Stimulated activated CD4-positive, alpha-beta T cell treated with anti-CD3 and anti-CD28 coated beads, Interleukin-12 subunit alpha, Interleukin-12 subunit beta, amount 100 ng/mL, for 24 hours (primary cell): ENCODE results near the gene KRTAP5-5.
"Not testable (repeated sequence)": the region's sequence is repeated elsewhere in the genome, so short reads cannot be mapped to it uniquely, and the experiment has no call there.

ENCODE experiments used
- DNase-seq, 2 experiments: peaks; one replicate each; pipeline ENCODE4 v3.0.0-alpha.2; 2020; ENCODE audit warnings: low read depth in 2 of 2

Gene KRTAP5-5

GRCh38 chr11:1655168-1656060 is 25.8 kb downstream of the KRTAP5-5 start:
- no peak for DNase-seq

GRCh38 chr11:1656061-1656441 is 26.5 kb downstream of the KRTAP5-5 start:
- no peak for DNase-seq

- no peak for DNase-seq
Observed at GRCh38 chr11:1656670-1657069, 27.1 kb downstream of the KRTAP5-5 start.

GRCh38 chr11:1659506-1659905 is 29.9 kb downstream of the KRTAP5-5 start:
- no peak for DNase-seq

- DNase-seq: no peak
Observed at GRCh38 chr11:1660111-1660867, 30.7 kb downstream of the KRTAP5-5 start.

- not testable (repeated sequence) for DNase-seq
Observed at GRCh38 chr11:1661454-1662269, 32.1 kb downstream of the KRTAP5-5 start.

GRCh38 chr11:1662699-1663283 is 33.2 kb downstream of the KRTAP5-5 start:
- not testable (repeated sequence) for DNase-seq

- DNase-seq: no peak
Observed at GRCh38 chr11:1665313-1665712, 35.7 kb downstream of the KRTAP5-5 start.

- DNase-seq: no peak
Observed at GRCh38 chr11:1667121-1667850, 37.7 kb downstream of the KRTAP5-5 start.

- DNase-seq: no peak
Observed at GRCh38 chr11:1667906-1668305, 38.3 kb downstream of the KRTAP5-5 start.

- DNase-seq: no peak
Observed at GRCh38 chr11:1668911-1669473, 39.4 kb downstream of the KRTAP5-5 start.

GRCh38 chr11:1669546-1670218 is 40.1 kb downstream of the KRTAP5-5 start:
- no peak for DNase-seq

GRCh38 chr11:1670457-1670856 is 40.9 kb downstream of the KRTAP5-5 start:
- DNase-seq: not testable (repeated sequence)

GRCh38 chr11:1670905-1671371 is 41.4 kb downstream of the KRTAP5-5 start:
- no peak for DNase-seq

GRCh38 chr11:1671658-1672057 is 42.1 kb downstream of the KRTAP5-5 start:
- no peak for DNase-seq

- no peak for DNase-seq
Observed at GRCh38 chr11:1672613-1673350, 43.2 kb downstream of the KRTAP5-5 start.

- no peak for DNase-seq
Observed at GRCh38 chr11:1673446-1674172, 44.0 kb downstream of the KRTAP5-5 start.
